Colonic mucosa (tissue), 4 donors: ENCODE data around the gene ESRRA. TPM values are rescaled to one million over a fixed set of nuclear protein-coding genes. Genes with fewer than 3 reads are reported as not detected.
A peak's percentile ranks its signal among the peaks of the same experiment; 100 is the strongest.

Experiments used
- DNase-seq: peaks from one replicate; pipeline ENCODE4 v3.0.0-alpha.2; 2020
- H3K27ac ChIP-seq: fragments of 200-600 bp; one replicate; pipeline ENCODE4 v1.8.0; 2021
- H3K27me3 ChIP-seq: fragments of 200-600 bp; one replicate; pipeline ENCODE4 v1.8.0; 2021
- H3K36me3 ChIP-seq: fragments of 200-600 bp; one replicate; pipeline ENCODE4 v1.8.0; 2021
- H3K4me1 ChIP-seq: fragments of 200-600 bp; one replicate; pipeline ENCODE4 v1.8.0; 2021; ENCODE audit warnings: mild to moderate bottlenecking
- H3K4me3 ChIP-seq: fragments of 200-600 bp; one replicate; pipeline ENCODE4 v1.8.0; 2021
- H3K9ac ChIP-seq, 2 donors: one replicate each; pipeline ENCODE4 v1.7.0; 2013; ENCODE audit warnings: control low read depth in 2 of 2, low read depth in 2 of 2, low read length in 2 of 2
- H3K9me3 ChIP-seq: fragments of 200-600 bp; one replicate; pipeline ENCODE4 v1.8.0; 2021
- intact Hi-C: fragments of 100-400 bp; cut with DNase I; formaldehyde crosslinking; loops from one replicate; pipeline ENCODE4 v1.14.1; 2022
- total RNA-seq, 2 donors: library from RNA; stranded (reverse); fragmentation: NEBNext Ultra II Directional in 1 of 2; extraction: Animal tissue kit (Norgen Biotek cat#: 25700) in 1 of 2; gene quantifications; one replicate each; pipeline ENCODE4 v1.2.1, GENCODE V29; 2021
- TF ChIP-seq, protein P1 (sequence below): fragments of 200-600 bp; IDR thresholded peaks from one replicate; pipeline ENCODE4 v1.8.0; 2022; ENCODE audit warnings: antibody characterized with exemption, mild to moderate bottlenecking
- donor health status: healthy.
- donor health status: DM: no; HTN: no; CAD: no.
- donor health status: DM: no; HTN: no; CAD: no.

Gene ESRRA
- total RNA-seq, 2 donors from 2014 or later = 150 to 187 TPM

DNA sequence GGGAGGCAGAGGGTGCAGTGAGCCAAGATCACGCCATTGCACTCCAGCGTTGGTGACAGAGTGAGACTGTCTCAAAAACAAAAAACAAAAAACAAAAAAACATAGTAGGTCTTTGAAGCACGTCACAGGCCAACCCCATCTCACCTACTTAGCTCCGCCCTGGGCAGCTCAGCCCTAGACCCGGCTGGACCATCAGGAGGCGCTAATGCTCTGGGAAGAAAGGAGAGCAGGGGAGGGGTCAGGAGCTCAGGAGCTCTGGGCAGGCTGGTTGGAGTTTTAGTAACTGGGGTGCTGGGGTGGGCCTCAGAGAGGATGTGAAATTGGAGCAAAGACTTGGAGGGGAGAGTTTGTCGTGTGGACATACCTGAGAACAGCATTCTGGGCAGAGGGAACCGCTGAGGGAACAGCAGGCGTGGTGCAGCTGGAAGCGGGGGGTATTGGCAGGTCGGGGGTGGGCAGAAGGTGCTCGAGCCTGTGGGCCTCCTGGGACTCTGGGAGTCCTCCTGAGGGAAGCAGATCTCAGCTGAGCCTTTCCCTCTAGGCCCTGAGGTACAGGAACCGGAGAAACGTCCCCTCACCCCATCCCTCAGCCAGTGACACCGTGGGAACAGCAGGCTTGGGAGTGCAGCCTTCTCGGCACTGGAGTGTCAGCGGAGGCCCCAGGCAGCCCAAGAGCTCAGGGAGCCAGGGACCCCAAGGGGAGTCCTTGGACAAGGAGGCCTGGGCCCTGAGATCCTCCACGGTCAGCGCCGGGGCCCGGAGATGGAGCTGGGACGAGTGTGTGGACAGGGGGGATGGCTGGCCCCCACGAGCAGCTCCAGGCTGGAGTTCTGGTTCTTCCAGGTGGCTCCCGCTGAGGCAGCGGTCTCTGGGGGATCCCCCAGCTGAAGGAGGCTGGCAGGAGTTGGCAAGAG is 51.4 kb downstream of the ESRRA start:
- intact Hi-C loops = loop anchor here (5.0 kb wide), 1 partner anchor 39 kb away; the partner anchor contains the start of genes PRDX5 and TRMT112
- H3K4me1 ChIP-seq = peaks cover 23% of the 10 kb centered on the region
- H3K27me3 ChIP-seq = no peaks in the 10 kb centered on the region
- no peaks in the 10 kb centered on the region for H3K36me3 ChIP-seq
- no peak overlapping the region for H3K27ac ChIP-seq
- TF ChIP-seq, protein P1, sequence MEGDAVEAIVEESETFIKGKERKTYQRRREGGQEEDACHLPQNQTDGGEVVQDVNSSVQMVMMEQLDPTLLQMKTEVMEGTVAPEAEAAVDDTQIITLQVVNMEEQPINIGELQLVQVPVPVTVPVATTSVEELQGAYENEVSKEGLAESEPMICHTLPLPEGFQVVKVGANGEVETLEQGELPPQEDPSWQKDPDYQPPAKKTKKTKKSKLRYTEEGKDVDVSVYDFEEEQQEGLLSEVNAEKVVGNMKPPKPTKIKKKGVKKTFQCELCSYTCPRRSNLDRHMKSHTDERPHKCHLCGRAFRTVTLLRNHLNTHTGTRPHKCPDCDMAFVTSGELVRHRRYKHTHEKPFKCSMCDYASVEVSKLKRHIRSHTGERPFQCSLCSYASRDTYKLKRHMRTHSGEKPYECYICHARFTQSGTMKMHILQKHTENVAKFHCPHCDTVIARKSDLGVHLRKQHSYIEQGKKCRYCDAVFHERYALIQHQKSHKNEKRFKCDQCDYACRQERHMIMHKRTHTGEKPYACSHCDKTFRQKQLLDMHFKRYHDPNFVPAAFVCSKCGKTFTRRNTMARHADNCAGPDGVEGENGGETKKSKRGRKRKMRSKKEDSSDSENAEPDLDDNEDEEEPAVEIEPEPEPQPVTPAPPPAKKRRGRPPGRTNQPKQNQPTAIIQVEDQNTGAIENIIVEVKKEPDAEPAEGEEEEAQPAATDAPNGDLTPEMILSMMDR = peak; percentile 21
- H3K4me3 ChIP-seq = no peak overlapping the region
- no peak for DNase-seq
- no peaks in the 10 kb centered on the region for H3K9me3 ChIP-seq
- H3K9ac ChIP-seq = peak overlapping the region in 1 of 2 donors; percentile 97

DNA sequence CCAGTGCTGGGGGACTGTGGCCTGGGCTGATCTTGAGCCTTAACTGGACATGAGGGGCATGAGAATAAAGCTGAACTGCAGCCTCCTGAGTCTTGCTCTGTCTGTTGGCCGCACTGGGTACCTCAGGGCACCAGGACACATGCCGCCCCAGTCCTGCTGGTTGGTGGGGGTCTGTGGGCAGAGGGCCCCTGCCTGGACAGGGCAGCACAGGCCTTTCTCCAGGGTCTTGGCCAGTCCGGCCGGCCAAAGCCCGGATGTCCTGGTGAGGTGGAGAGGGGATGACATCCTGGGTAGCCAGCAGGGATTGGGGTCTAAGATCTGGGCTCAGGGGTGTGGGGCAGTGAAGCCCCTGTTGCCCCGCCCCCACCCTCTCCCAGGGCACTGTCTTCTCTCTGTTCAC is 52.1 kb downstream of the ESRRA start:
- Histone ChIP-seq H3K27me3 (no peaks in the 10 kb centered on the region), H3K4me3 (no peak overlapping the region), H3K27ac (no peak overlapping the region), H3K36me3 (no peaks in the 10 kb centered on the region), H3K9ac (peak overlapping the region; percentile 97 to 99), H3K9me3 (no peaks in the 10 kb centered on the region), H3K4me1 (peaks cover 23% of the 10 kb centered on the region)
- DNase-seq = no peak
- intact Hi-C loops = loop anchor here (5.0 kb wide), 1 partner anchor 40 kb away; the partner anchor contains the start of genes PRDX5 and TRMT112
- TF ChIP-seq, protein P1 = no peak

DNA sequence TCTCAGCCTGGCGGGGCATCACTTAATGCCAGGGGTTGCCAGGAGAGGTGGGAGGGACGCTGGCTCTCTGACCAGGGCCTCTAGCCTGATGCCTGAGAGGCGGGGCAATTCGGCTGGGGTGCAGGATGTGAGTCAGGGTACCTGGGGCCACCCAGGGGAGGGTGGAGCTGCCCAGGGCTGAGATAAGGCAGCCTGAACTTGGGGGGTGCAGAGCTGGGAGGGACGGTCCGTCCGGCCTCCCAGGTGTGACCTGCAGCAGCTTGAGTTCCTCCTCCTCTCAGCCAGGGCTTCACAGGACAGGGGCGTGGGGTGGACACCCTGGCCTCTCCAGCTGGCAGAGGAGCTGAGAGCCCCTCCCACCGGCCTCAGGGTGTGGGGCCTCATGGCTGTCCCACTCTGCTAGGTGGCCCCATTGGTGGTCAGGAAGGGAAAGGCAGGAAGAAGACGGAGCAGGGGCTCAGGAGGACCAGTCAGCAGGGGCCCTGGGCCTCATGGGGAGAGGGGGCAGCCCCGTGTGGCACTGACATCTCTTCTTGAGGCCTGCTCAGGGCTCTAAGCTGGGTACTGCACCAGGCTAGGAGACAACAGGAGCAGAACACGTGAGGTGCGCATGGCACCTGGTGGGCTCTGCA is 52.7 kb downstream of the ESRRA start:
- Histone ChIP-seq H3K9me3 (no peaks in the 10 kb centered on the region), H3K4me3 (peak overlapping the region; percentile 93), H3K27me3 (no peaks in the 10 kb centered on the region), H3K4me1 (peaks cover 23% of the 10 kb centered on the region), H3K27ac (peak overlapping the region; percentile 75), H3K36me3 (no peaks in the 10 kb centered on the region), H3K9ac (peak overlapping the region; percentile 97 to 99)
- peak; percentile 44 for DNase-seq
- intact Hi-C loops = loop anchor here (5.0 kb wide), 1 partner anchor 41 kb away; the partner anchor contains the start of genes PRDX5 and TRMT112
- TF ChIP-seq, protein P1 = no peak

DNA sequence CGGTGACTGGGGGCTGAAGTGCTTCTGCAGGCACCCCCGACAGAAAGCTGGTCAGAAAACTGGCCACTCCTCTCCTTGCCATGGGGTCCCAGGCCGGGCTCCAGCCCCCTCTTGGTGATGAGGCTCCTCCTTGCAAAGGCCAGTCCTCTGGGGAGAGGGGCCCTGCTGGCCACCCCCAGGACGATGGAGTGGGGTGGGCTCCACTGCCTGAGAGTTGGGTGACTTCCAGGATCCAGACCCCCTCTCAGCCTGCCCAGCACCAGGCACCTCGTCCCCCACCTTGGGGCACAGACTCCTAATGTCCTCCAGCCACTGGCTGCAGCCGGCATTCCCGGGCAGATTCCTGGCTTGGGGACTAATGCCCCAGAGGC is 53.2 kb downstream of the ESRRA start:
- peak overlapping the region; percentile 75 for H3K27ac ChIP-seq
- H3K36me3 ChIP-seq = no peaks in the 10 kb centered on the region
- no peaks in the 10 kb centered on the region for H3K27me3 ChIP-seq
- intact Hi-C loops = loop anchor here (5.0 kb wide), 1 partner anchor 41 kb away; the partner anchor contains the start of genes PRDX5 and TRMT112
- DNase-seq = no peak
- H3K4me3 ChIP-seq = peak overlapping the region; percentile 93
- H3K4me1 ChIP-seq = peaks cover 23% of the 10 kb centered on the region
- H3K9me3 ChIP-seq = no peaks in the 10 kb centered on the region
- H3K9ac ChIP-seq = peak overlapping the region; percentile 97 to 99
- TF ChIP-seq, protein P1 = no peak

DNA sequence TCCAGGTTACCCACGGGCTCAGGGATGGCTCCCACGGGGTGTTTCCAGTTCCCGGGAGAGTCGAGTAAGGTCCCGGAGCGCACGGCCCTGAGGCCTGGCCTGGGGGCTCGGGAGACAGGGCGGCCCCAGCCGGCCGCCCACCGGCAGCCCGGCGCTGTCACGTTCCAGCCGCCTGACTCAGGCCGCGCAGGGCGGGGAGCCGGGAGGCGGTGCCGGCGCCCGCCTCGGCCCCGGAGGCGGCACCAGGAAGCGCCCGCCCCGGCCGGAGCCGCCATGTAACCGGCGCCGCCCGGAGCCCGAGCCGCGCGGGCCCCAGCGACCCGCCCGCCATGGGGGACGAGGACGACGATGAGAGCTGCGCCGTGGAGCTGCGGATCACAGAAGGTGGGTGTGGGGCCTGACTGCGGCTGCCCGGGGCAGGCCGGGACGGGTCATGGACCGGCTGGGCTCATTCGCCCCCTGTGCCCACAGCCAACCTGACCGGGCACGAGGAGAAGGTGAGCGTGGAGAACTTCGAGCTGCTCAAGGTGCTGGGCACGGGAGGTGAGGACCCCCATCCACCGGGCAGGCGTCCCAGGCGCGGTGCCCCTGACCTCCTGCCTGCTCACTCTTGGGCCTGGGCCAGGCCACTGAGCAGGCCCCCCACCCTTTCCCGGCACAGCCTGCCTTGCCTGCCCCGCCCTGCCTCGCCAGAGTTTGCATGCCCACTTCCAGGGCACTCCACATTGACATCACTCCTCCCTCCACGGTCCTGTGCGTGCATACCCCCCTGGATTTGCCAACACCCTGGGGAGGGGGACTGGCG is 53.8 kb downstream of the ESRRA start, which contains the start of gene RPS6KA4:
Gene RPS6KA4 (plus strand): TSS at position 256 of the 805 bp plus-strand sequence. CDS start 74 bp downstream, at position 330.
- TF ChIP-seq, protein P1 = no peak
- intact Hi-C loops = loop anchor here (5.0 kb wide), 1 partner anchor 42 kb away; the partner anchor contains the start of genes PRDX5 and TRMT112

More for the DNA sequence above, 53.8 kb downstream of the ESRRA start, which contains the start of gene RPS6KA4:
- H3K27ac ChIP-seq = peak within 1 kb of the TSS; percentile 75
- no peaks in the 10 kb centered on the region for H3K36me3 ChIP-seq
- H3K4me1 ChIP-seq = peaks cover 23% of the 10 kb centered on the region
- peak; percentile 61 for DNase-seq
- peak within 1 kb of the TSS; percentile 97 to 99 for H3K9ac ChIP-seq
- no peaks in the 10 kb centered on the region for H3K27me3 ChIP-seq
- H3K9me3 ChIP-seq = no peaks in the 10 kb centered on the region
- H3K4me3 ChIP-seq = peak within 1 kb of the TSS; percentile 93
